Measurements from ENCODE around the gene TXNL4B.

TXNL4B gene

GRCh38 chr16:72043058-72043457 is 50.4 kb downstream of the TXNL4B start:
- no peak for DNase-seq (ENCODE audit: low read depth, low spot score)
- Histone ChIP-seq H3K9me3 (ENCODE audit: low read depth, low read length) (no peaks in the 10 kb centered on the region), H3K4me3 (no peak overlapping the region), H3K36me3 (ENCODE audit: insufficient read depth, low read length) (no peaks in the 10 kb centered on the region), H3K9ac (ENCODE audit: insufficient read length) (no peak overlapping the region), H3K27ac (no peak overlapping the region)
- TF ChIP-seq EZH2 (IDR thresholded peaks at IDR 0.05) (no peak), POLR2AphosphoS5 (IDR thresholded peaks at IDR 0.05; ENCODE audit: borderline replicate concordance, low read depth, low read length) (no peak), FOXP2 (optimal IDR thresholded peaks at IDR 0.05; ENCODE audit: control extremely low read depth, extremely low read length, insufficient read depth) (no peak)

- Histone ChIP-seq H3K36me3 (ENCODE audit: insufficient read depth, low read length) (no peaks in the 10 kb centered on the region), H3K27ac (no peak overlapping the region), H3K9ac (ENCODE audit: insufficient read length) (no peak overlapping the region), H3K9me3 (ENCODE audit: low read depth, low read length) (no peaks in the 10 kb centered on the region), H3K4me3 (no peak overlapping the region)
- no peak for TF ChIP-seq EZH2 (IDR thresholded peaks at IDR 0.05)
- no peak for TF ChIP-seq FOXP2 (optimal IDR thresholded peaks at IDR 0.05; ENCODE audit: control extremely low read depth, extremely low read length, insufficient read depth)
- TF ChIP-seq POLR2AphosphoS5 (IDR thresholded peaks at IDR 0.05; ENCODE audit: borderline replicate concordance, low read depth, low read length) = no peak
- DNase-seq (ENCODE audit: low read depth, low spot score) = no peak
Measured at GRCh38 chr16:72042157-72042660, 51.2 kb downstream of the TXNL4B start.

GRCh38 chr16:72036098-72036497 is 57.3 kb downstream of the TXNL4B start:
- Histone ChIP-seq H3K4me3 (0 out of 2 replicates have a peak overlapping the region, but pooled peaks have one; percentile 25), H3K27ac (no peak overlapping the region), H3K9ac (ENCODE audit: insufficient read length) (no peak overlapping the region), H3K9me3 (ENCODE audit: low read depth, low read length) (no peaks in the 10 kb centered on the region), H3K36me3 (ENCODE audit: insufficient read depth, low read length) (no peaks in the 10 kb centered on the region)
- no peak for DNase-seq (ENCODE audit: low read depth, low spot score)
- TF ChIP-seq POLR2AphosphoS5 (IDR thresholded peaks at IDR 0.05; ENCODE audit: borderline replicate concordance, low read depth, low read length) (no peak), FOXP2 (optimal IDR thresholded peaks at IDR 0.05; ENCODE audit: control extremely low read depth, extremely low read length, insufficient read depth) (no peak), EZH2 (IDR thresholded peaks at IDR 0.05) (no peak)
